DOHH2 (cell line): ENCODE measurements around the gene PLXNA3.

ENCODE experiments used
- CTCF ChIP-seq: fragments of 200-600 bp; sonication (generic); IDR thresholded peaks from one replicate; pipeline ENCODE4 v1.5.1; 2014; ENCODE audit warnings: antibody characterized with exemption, mild to moderate bottlenecking, low read depth, low read length; ENCODE audit not compliant: poor library complexity, severe bottlenecking
- EZH2phosphoT487 ChIP-seq: fragments of 200-600 bp; sonication (generic); IDR thresholded peaks from 2 replicates; pipeline ENCODE4 v1.6.1; 2017; ENCODE audit warnings: borderline replicate concordance, mild to moderate bottlenecking, antibody characterized with exemption, low read length, moderate library complexity, mixed read lengths

GRCh38 chrX:154450312-154450711 lies 7.8 kb upstream of the PLXNA3 start:
- TF ChIP-seq CTCF (no peak), EZH2phosphoT487 (no peak)
